Kidney (tissue), 14 donors: Measurements from ENCODE around the gene CDS2. TPM values are rescaled to one million over a fixed set of nuclear protein-coding genes. Genes with fewer than 3 reads are reported as not detected.

Experiments used
- DNase-seq, 5 donors: peaks; one replicate each; pipeline ENCODE4 v3.0.0-alpha.2; 2013 to 2020
- FAIRE-seq: peaks from 2 replicates; lab custom pipeline; 2012; peaks lifted over from hg19 to GRCh38; lab: Jason Lieb, UNC
- H3K27ac ChIP-seq, 2 donors: one replicate each; pipeline ENCODE4 v1.7.0; 2013; ENCODE audit warnings: low read depth in 2 of 2, low read length in 2 of 2, inconsistent platforms in 1 of 2
- H3K27me3 ChIP-seq: one replicate; pipeline ENCODE4 v1.7.1; 2013; ENCODE audit warnings: low read length, inconsistent platforms; ENCODE audit not compliant: control insufficient read depth, insufficient read depth
- H3K36me3 ChIP-seq, 3 donors: one replicate each; pipeline versions ENCODE4 v1.7.0 to v1.7.1; 2013; ENCODE audit warnings: low read length in 3 of 3, control low read depth in 1 of 3, inconsistent platforms in 1 of 3; ENCODE audit not compliant: insufficient read depth in 3 of 3, control insufficient read depth in 2 of 3
- H3K4me1 ChIP-seq, 3 donors: one replicate each; pipeline versions ENCODE4 v1.7.0 to v1.7.1; 2013; ENCODE audit warnings: low read length in 3 of 3, inconsistent platforms in 1 of 3, low read depth in 1 of 3; ENCODE audit not compliant: control insufficient read depth in 2 of 3, insufficient read depth in 2 of 3
- H3K4me3 ChIP-seq, 3 donors: one replicate each; pipeline versions ENCODE4 v1.7.0 to v1.8.1; 2013; ENCODE audit warnings: low read length in 3 of 3, control low read depth in 1 of 3, inconsistent platforms in 1 of 3
- H3K9ac ChIP-seq, 3 donors: one replicate each; pipeline versions ENCODE4 v1.7.0 to v1.7.1; 2013; ENCODE audit warnings: low read length in 3 of 3, control low read depth in 1 of 3, inconsistent platforms in 1 of 3
- H3K9me3 ChIP-seq, 3 donors: one replicate each; pipeline versions ENCODE4 v1.7.0 to v1.7.1; 2013; ENCODE audit warnings: low read length in 3 of 3, control low read depth in 1 of 3, inconsistent platforms in 1 of 3; ENCODE audit not compliant: control insufficient read depth in 2 of 3, insufficient read depth in 1 of 3
- intact Hi-C: fragments of 100-400 bp; cut with DNase I; formaldehyde crosslinking; loops from one replicate; pipeline ENCODE4 v1.11.1; 2022
- polyA plus RNA-seq: library from polyadenylated mRNA; stranded (reverse); fragments of 350-450 nt; fragmentation: Illumina TruSeq; extraction: RNeasy Lipid Tissue Mini Kit (QIAGEN cat#74804); gene quantifications from one replicate; pipeline ENCODE4 v1.2.3, GENCODE V29; 2014; ENCODE audit warnings: low read depth, low replicate concordance; ENCODE audit not compliant: insufficient read depth
- total RNA-seq: library from RNA; stranded (reverse); fragmentation: NEBNext Ultra II Directional; extraction: Animal tissue kit (Norgen Biotek cat#: 25700); gene quantifications from one replicate; pipeline ENCODE4 v1.2.1, GENCODE V29; 2021
- TF ChIP-seq, protein P1 (sequence below): IDR thresholded peaks from 3 replicates; pipeline ENCODE4 v1.5.1; 2012; ENCODE audit warnings: mild to moderate bottlenecking, moderate library complexity, borderline replicate concordance; ENCODE audit not compliant: insufficient read depth; ENCODE audit errors: extremely low read depth
- donor health status: control.
- donor health status: control.
- donor health status: control.
- donor health status: control.
- donor health status: control.
- donor health status: DM: yes; HTN: yes; CAD: no.
- donor health status: Normal renal cell carcinoma (clear cell type).

Gene CDS2
- total and polyA plus RNA-seq, 2 donors from 2014 or later: 19.9 to 67.9 TPM

DNA sequence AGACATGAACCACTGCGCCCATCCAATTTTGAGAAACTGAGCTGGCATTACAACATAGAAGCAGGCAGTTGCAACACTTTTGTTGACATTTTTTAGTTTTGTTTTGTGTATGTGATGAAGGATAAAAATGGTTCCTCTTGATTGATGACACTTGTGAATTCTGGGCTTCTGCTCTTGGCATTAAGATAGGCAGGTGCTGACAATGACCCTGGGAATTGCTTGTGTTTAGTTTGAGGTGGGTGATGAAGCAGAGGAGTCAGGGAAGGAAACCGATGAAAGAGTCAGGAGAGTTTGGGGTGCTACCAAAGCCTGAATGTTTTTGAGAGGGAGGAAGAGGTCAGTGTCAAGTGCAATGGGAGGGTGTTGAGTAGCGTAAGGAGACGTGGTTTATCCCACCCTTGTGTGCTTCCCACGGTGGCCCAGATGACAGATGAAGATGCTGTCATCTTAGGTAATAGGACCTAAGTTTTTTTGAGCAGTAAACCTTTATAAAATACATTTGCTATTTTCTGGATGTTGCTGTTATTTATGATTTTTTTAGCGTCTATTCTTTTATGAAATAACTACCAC, 19.4 kb downstream of the CDS2 start:
- H3K36me3 ChIP-seq: no peaks in the 10 kb centered on the region
- H3K4me3 ChIP-seq: no peak overlapping the region
- H3K27me3 ChIP-seq: no peaks in the 10 kb centered on the region
- intact Hi-C loops: no loop called here
- FAIRE-seq: no peak
- no peak overlapping the region for H3K27ac ChIP-seq
- TF ChIP-seq, protein P1, sequence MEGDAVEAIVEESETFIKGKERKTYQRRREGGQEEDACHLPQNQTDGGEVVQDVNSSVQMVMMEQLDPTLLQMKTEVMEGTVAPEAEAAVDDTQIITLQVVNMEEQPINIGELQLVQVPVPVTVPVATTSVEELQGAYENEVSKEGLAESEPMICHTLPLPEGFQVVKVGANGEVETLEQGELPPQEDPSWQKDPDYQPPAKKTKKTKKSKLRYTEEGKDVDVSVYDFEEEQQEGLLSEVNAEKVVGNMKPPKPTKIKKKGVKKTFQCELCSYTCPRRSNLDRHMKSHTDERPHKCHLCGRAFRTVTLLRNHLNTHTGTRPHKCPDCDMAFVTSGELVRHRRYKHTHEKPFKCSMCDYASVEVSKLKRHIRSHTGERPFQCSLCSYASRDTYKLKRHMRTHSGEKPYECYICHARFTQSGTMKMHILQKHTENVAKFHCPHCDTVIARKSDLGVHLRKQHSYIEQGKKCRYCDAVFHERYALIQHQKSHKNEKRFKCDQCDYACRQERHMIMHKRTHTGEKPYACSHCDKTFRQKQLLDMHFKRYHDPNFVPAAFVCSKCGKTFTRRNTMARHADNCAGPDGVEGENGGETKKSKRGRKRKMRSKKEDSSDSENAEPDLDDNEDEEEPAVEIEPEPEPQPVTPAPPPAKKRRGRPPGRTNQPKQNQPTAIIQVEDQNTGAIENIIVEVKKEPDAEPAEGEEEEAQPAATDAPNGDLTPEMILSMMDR: no peak
- no peaks in the 10 kb centered on the region for H3K9me3 ChIP-seq
- H3K9ac ChIP-seq: no peak overlapping the region
- no peak for DNase-seq
- H3K4me1 ChIP-seq: peaks cover 0 to 18% (median 0%) of the 10 kb centered on the region in 3 donors

DNA sequence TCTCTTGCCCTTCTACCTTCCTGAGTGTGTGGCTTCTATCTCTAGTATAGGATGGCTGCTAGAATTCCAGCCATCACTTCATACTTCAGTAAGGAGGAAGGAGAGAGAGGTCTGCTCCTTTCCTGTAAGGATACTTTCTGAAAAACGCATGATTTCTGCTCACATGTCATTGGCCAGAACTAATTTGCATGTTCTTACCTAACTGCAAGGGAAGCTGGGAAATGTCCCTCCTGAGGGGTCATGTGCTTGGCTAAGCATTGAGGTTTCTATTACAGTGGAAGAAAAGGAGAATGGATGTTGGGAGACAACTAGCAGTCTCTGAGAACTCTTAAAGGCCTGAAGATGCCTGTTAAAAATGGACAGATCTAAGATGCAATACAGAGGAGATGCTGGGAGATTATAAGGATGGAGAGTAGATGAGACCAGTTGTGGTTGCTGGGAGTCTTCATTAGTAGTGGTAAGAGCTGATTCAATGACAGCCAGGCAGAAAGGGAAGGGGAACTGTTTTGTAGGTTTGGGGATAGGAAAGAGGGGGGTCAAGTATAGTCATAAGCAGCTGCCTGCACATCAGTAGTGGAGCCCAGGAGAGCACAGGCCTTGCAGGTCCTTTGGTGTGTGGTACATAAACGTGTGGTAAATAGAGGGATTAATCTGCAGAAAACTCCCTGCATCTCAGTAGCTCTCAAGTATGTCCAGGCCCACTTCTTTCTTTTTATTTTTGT, 20.2 kb downstream of the CDS2 start:
- no peaks in the 10 kb centered on the region for H3K9me3 ChIP-seq
- no peak for DNase-seq
- H3K27ac ChIP-seq: no peak overlapping the region
- TF ChIP-seq, protein P1: no peak
- no peaks in the 10 kb centered on the region for H3K27me3 ChIP-seq
- no peaks in the 10 kb centered on the region for H3K36me3 ChIP-seq
- intact Hi-C loops: no loop called here
- H3K9ac ChIP-seq: no peak overlapping the region
- FAIRE-seq: no peak
- H3K4me3 ChIP-seq: no peak overlapping the region
- peaks cover 0 to 18% (median 0%) of the 10 kb centered on the region in 3 donors for H3K4me1 ChIP-seq

DNA sequence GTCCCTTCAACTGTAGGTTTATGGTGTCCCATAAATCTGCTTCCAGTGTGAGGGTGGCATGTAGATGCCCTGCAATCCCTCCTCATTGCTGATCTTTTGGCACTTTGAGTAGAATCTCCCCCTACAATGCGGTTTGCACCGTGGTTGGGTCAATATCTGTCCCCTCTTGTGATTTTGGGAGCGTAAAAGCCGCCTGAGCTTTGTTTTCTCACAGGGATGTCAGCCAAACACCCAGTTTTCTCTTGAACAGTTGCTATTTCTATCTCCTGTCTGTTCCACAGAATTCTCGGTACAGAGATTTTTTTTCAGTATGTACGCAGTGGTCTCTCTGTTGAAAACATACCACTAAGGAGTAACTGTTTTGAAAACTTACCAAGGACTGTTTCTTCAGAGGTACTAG, 21.8 kb downstream of the CDS2 start:
- no peak overlapping the region for H3K27ac ChIP-seq
- intact Hi-C loops: no loop called here
- TF ChIP-seq, protein P1: no peak
- DNase-seq (peak in 2 of 5 donors; percentile 23 to 36), FAIRE-seq (no peak)
- peaks cover 0 to 20% (median 0%) of the 10 kb centered on the region in 3 donors for H3K4me1 ChIP-seq
- H3K36me3 ChIP-seq: no peaks in the 10 kb centered on the region
- H3K27me3 ChIP-seq: no peaks in the 10 kb centered on the region
- no peak overlapping the region for H3K9ac ChIP-seq
- no peak overlapping the region for H3K4me3 ChIP-seq
- H3K9me3 ChIP-seq: no peaks in the 10 kb centered on the region
